Panc1 (cell line): ENCODE results near the gene GTF2F1. TPM values are rescaled to one million over a fixed set of nuclear protein-coding genes. Genes with fewer than 3 reads are reported as not detected.

Experiments used
- microRNA-seq: library from miRNA; unstranded; fragments of <30 nt; microRNA quantifications from one replicate; pipeline ENCODE4 v1.1.0, GENCODE V29; 2020; ENCODE audit not compliant: unreplicated experiment
- total RNA-seq: library from RNA; stranded (reverse); gene quantifications from one replicate; pipeline ENCODE4 v1.2.1, GENCODE V29; 2021; ENCODE audit not compliant: unreplicated experiment

The GTF2F1 gene
- total RNA-seq, 1 experiment from 2014 or later: 61.1 TPM

Small RNA genes within 50 kb of the gene (microRNA-seq; reads per million reads assigned to microRNA genes)
- 8.6 reads per million, percentile 25 among the genes with 10 or more reads in this experiment for gene MIR3940
- gene MIR6790: not detected
- 2.9 reads per million for gene MIR6885

Other genes starting within 250 kb of the GTF2F1 start
- 58.3 TPM for gene MLLT1, start 113.2 kb downstream of the GTF2F1 start, total RNA-seq
- gene ACER1, start 59.6 kb downstream of the GTF2F1 start, total RNA-seq: not detected
- 80.0 TPM for gene CLPP, start 31.6 kb downstream of the GTF2F1 start, total RNA-seq
- gene ALKBH7, start 20.4 kb downstream of the GTF2F1 start, total RNA-seq: 65.0 TPM
- 1.6 TPM for gene PSPN, start 17.2 kb downstream of the GTF2F1 start, total RNA-seq
- 333 TPM for gene KHSRP, start 31.6 kb upstream of the GTF2F1 start, total RNA-seq
- gene SLC25A41, start 40.6 kb upstream of the GTF2F1 start, total RNA-seq: 0.21 TPM
- gene SLC25A23, start 66.6 kb upstream of the GTF2F1 start, total RNA-seq: 18.7 TPM
- 0.21 TPM for gene CRB3, start 71.1 kb upstream of the GTF2F1 start, total RNA-seq
- 0.39 TPM for gene DENND1C, start 88.6 kb upstream of the GTF2F1 start, total RNA-seq
- 4.4 TPM for gene TUBB4A, start 109.1 kb upstream of the GTF2F1 start, total RNA-seq
- 2.9 TPM for gene TNFSF9, start 137.9 kb upstream of the GTF2F1 start, total RNA-seq
- gene CD70, start 198.0 kb upstream of the GTF2F1 start, total RNA-seq: 45.4 TPM